RPMI7951 (cell line): ENCODE results near the gene NBPF3. TPM values are rescaled to one million over a fixed set of nuclear protein-coding genes. Genes with fewer than 3 reads are reported as not detected.
"Not testable (repeated sequence)": the region's sequence is repeated elsewhere in the genome, so short reads cannot be mapped to it uniquely, and the experiment has no call there.

Experiments
- DNase-seq: peaks from one replicate; pipeline ENCODE4 v3.0.0-alpha.2; 2012; ENCODE audit warnings: low read depth
- total RNA-seq: library from RNA; depleted of rRNA; stranded (reverse); fragments of >200 nt; shearing (Covaris generic); gene quantifications from 2 replicates; pipeline ENCODE4 v1.2.3, GENCODE V29; 2014; rRNA removed

NBPF3 gene
- total RNA-seq: 5.5 and 8.0 TPM in 2 replicates

DNA sequence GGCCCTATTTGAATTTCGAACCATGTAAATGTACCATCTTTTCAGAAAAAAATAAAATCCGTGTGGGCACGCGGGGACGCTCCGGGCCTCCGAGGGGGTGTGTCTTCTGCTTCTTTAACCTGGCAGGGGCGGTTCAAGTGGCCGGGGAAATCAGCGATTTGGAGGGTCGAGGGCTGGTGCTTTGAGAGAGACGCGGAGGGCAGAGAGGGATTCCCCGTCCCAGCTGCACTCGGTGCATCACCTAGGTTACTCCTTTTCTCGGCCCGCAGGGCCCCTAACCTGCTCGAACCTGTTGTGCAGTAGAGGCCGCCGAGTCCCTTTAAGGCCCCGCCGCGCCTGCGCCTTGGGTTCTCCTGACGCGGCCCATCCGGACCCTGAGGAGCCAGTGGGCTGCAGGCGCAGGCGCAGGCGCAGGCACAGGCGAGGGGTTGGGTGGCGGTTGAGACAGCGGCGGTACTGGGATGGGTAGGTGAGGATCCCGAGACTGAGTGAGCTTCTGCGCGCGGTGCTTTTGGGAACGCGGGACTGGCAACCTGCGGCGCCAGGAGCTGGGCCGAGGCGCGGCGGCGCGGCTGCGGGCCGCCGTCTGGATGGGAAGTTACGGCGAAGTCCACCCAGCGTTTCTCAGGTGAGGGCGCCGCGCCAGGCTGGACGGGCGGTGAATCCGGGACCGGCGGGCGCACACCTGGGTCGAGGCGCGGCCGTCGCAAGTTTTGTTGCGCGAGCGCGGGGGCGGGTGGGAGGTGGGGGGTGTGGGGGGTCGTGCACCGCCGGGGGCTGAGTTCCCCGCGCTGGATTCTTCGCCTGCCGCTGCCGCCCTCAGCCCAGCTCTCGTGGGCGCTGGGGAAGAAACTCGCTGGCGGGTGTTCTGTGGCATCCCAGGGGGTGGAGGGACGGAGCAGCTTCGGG lies at the start of gene NBPF3:
NBPF3 (plus strand) TSS at position 417 of the 909 bp plus-strand sequence. CDS start 4,950 bp downstream, outside the sequence.
- peak; percentile 73 for DNase-seq

DNA sequence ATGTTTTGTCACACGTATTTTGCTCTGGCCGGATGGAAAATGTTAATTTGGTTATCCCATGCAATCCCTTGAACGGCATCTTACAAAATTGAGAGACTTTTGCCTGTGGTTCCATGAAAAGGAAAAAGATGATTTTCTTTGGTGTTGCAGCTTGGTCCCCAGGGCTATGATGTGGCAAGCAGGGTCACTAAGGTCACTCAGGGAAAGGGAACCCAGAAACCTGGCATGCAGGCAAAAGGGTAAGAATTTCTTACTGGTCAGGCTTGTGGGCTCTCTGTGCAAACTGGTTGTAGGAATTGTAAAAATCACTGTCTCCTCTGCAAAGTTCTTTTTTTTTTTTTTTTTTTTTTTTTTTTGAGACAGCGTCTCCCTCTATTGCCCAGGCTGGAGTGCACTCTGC lies 48.4 kb upstream of the NBPF3 start:
- no peak for DNase-seq

DNA sequence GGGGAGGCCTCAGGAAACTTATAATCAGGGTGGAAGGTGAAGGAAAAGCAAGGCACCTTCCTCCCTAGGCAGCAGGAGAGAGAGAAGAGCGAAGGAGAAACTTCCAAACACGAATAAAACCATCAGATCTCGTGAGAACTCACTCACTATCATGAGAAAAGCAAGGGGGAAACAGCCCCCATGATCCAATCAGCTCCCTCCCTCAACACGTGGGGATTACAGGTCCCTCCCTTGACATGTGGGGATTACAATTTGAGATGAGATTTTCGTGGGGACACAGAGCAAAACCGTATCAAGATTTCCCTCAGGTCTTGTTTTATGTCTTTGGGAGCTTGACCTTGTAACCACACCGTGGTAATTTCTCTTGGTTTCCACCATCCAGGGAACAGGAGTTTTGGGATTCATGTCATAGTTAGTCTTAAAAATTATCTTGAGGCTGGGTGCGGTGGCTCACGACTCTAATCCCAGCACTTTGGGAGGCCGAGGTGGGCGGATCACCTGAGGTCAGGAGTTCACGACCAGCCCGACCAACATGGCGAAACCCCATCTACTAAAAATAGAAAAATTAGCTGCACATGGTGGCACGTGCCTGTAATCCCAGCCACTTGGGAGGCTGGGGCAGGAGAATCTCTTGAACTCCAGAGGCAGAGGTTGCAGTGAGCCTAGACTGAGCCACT lies 47.2 kb upstream of the NBPF3 start:
- no peak for DNase-seq

GRCh38 chr1:21396516-21396915 lies 43.4 kb upstream of the NBPF3 start:
- DNase-seq: no peak

- no peak for DNase-seq
Measured at GRCh38 chr1:21397813-21398188, 42.1 kb upstream of the NBPF3 start.

GRCh38 chr1:21401726-21402346 lies 38.1 kb upstream of the NBPF3 start:
- not testable (repeated sequence) for DNase-seq

DNA sequence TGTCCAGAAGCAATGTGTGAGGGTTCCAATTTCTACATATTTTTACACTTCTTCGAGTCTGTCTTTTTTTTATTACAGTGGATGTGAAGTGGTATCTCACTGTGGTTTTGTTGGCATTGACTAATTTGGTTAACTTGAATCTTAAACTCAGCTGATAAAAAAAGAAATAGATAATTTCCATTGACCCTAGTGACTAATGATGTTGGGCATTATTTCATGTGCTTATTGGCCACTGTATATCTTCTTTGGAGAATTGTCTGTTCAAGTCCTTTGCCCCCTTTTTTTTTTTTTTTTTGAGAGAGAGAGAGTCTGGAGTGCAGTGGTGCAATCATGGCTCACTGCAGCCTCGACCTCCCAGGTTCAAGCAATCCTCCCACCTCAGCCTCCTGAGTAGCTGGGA lies 33.3 kb upstream of the NBPF3 start:
- no peak for DNase-seq

DNA sequence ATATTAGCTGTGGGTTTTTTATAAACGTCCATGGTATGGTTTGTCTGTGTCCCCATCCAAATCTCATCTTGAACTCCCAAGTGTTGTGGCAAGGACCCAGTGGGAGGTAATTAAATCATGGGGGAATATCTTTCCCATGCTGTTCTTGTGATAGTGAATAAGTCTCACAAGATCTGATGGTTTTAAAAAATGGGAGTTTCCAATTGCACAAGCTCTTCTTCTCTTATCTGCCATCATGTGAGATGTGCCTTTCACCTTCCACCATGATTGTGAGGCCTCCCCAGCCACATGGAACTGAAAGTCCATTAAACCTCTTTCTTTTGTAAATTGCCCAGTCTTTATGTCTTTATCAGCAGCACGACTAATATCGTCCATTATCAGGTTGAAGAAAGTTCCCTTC lies 30.0 kb upstream of the NBPF3 start:
- DNase-seq: not testable (repeated sequence)

DNA sequence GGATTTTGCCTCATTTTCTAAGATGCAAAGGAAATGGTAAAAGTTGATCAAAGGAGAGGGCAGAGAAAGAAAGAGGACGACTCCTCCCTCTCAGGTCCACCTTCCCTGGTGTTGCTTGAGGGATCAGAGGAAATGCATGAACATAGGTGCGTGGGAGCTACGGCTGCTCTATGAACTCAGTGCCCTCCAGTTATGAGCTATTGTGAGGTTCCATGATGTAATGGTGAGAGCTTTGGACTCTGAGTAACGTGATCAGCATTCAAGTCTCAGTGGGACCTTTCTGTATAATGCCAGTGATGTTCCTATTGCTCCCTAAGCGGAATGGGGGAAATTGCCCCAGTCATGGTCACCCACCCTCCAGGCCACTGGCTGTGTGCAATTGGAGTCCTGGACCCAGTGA lies 25.9 kb upstream of the NBPF3 start:
- DNase-seq: no peak

- not testable (repeated sequence) for DNase-seq
Measured at GRCh38 chr1:21420378-21420777, 19.6 kb upstream of the NBPF3 start.

DNA sequence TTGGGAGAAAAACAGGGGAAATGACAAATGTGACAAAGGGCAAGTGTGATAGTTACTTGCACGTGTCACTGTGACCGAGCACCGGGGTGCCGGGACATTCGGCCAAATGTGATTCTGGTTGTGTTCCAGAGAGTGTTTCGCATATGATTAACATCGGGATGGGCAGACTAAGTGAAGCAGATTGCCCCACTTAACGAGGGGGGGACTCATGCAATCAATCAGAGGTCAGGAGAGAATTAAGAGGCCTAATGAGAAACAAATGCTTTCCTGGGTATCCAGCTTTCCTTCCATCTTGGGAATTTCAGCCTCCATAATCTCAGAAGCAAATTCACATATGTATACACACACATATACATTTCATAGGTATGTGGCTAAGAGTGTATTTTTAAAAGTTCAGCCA lies 18.6 kb upstream of the NBPF3 start:
- DNase-seq: not testable (repeated sequence)

DNA sequence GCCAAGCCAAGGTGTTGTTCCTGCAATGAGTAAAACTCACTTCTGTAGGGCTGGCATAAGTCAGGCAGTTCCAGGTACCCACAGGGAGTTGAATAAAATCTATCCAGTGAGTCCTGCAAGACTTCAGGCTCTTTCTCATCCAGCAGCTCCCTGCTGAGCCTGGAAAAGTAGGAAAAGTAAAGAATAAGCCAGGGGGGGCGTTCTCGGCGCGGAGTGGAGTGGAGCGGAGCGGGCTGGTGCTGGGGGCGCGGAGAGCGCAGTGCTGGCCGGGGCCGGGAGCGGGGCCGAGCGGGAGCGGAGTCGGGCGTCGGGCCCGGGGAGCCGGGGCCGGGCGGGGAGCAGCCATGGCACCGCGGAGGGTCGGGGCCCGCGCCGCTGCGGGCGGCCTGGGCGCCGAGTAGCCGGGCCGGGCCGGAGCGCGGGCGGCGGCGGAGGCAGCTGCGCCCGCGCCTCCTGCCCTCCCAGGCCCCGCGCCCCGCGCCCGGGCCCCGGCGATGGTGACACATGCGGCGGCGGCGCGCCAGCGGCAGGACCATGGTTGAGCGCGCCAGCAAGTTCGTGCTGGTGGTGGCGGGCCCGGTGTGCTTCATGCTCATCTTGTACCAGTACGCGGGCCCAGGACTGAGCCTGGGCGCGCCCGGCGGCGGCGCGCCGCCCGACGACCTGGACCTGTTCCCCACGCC lies 12.0 kb upstream of the NBPF3 start:
- not testable (repeated sequence) for DNase-seq

GRCh38 chr1:21428481-21429073 lies 11.4 kb upstream of the NBPF3 start:
- not testable (repeated sequence) for DNase-seq

DNA sequence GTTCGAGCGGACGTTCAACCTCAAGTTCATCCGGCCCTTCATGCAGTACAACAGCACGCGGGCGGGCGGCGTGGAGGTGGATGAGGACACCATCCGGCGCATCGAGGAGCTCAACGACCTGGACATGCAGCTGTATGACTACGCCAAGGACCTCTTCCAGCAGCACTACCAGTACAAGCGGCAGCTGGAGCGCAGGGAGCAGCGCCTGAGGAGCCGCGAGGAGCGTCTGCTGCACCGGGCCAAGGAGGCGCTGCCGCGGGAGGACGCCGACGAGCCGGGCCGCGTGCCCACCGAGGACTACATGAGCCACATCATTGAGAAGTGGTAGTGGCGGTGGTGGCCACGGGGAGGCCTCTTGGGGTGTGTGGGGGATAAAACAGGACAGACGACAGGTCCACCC lies 10.7 kb upstream of the NBPF3 start:
- DNase-seq: not testable (repeated sequence)

DNA sequence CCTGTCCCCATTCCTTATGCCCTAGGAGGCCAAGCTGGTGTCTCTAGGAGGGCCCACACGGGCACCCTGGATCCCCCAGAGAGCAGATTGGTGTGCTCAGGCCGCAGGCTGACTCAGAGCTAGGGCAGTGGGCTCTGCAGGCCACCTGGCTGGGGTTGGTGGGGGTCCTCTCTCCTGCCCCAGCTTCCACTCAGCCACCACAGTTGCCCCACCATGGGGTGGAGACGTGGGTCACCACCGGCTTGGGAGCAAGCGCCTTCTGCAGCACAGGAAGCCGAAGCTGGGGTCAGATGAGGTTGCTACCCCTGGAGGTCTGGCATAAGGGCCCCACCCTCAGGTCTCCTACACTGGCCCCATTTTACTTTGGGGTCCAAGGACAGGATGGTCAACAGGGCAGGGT lies 9.1 kb upstream of the NBPF3 start:
- not testable (repeated sequence) for DNase-seq

- DNase-seq: no peak
Measured at GRCh38 chr1:21434394-21434793, 5.5 kb upstream of the NBPF3 start.

GRCh38 chr1:21435646-21436487 lies 4.1 kb upstream of the NBPF3 start:
- DNase-seq: no peak

- DNase-seq: no peak
Measured at GRCh38 chr1:21436488-21437340, 3.2 kb upstream of the NBPF3 start.

GRCh38 chr1:21437341-21437640 lies 2.6 kb upstream of the NBPF3 start:
- DNase-seq: no peak
